Measurements from ENCODE around the gene SH2D3A. TPM values are rescaled to one million over a fixed set of nuclear protein-coding genes. Genes with fewer than 3 reads are reported as not detected.

Gene SH2D3A
- total and polyA plus RNA-seq, 2 of the 8 experiments (the other 6 are each of a cell fraction or from before 2014, with no cell fraction given) = 14.5 to 22.1 TPM

DNA sequence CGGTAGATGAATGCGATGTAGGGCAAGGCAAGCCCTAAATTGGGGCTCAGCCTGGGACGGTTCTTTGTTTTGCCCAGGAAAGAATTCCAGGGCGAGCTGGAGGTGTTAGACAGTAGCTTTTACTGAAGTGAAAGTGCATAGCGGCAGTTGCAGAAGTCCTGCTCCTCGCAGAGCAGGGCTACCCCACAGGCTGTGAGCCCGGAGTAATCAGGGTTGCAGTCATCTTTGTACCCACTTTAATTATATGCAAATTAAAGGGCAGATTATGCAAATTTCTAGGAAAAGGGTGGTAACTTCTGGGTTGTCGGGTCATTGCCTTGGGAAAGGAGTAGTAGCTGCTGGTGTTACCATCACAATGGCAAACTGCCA lies 35.8 kb upstream of the SH2D3A start:
- H2BK12ac ChIP-seq (ENCODE audit: low read depth, low read length) = no peak overlapping the region
- H3K9me3 ChIP-seq (ENCODE audit: insufficient read depth in 2 of 2, low read depth in 1 of 2, low read length in 1 of 2) = peaks cover 3 to 28% of the 10 kb centered on the region in 2 experiments; a peak in 3 of 4 replicates
- no peaks in the 10 kb centered on the region for H3K79me2 ChIP-seq (ENCODE audit: control insufficient read depth in 1 of 2, insufficient read depth in 2 of 2, low read length in 2 of 2)
- 0 out of 2 replicates have a peak overlapping the region, but pooled peaks have one; percentile 13 for H2BK15ac ChIP-seq (ENCODE audit: low read length)
- no peak overlapping the region for H3K9ac ChIP-seq (replicated peaks in 1 of 4; ENCODE audit: extremely low read depth in 1 of 4, low read depth in 3 of 4, low read length in 3 of 4)
- no peak overlapping the region for H3K23ac ChIP-seq (ENCODE audit: insufficient read length)
- POLR2A ChIA-PET (ENCODE audit: partially characterized antibody) = interaction anchor here (0.8 to 1.0 kb wide), 2 partner anchors 15 to 35 kb away, joined by 3 to 4 read pairs; partner anchors contain the start of gene SH2D3A
- H3K4me3 ChIP-seq (ENCODE audit: extremely low read depth in 1 of 4, insufficient read depth in 2 of 4, low read depth in 3 of 4, low read length in 4 of 4) = no peak overlapping the region
- no peak overlapping the region for H2AFZ ChIP-seq (ENCODE audit: low read length)
- no peak overlapping the region for H3K27ac ChIP-seq (ENCODE audit: low read depth, low read length)
- H3K4ac ChIP-seq (replicated peaks; ENCODE audit: insufficient read length, low read depth, low read length) = no peak overlapping the region
- H3K4me2 ChIP-seq (ENCODE audit: insufficient read depth in 1 of 2, low read depth in 2 of 2, low read length in 2 of 2) = no peak overlapping the region
- WGBS, 2 experiments (ENCODE audit: extremely low coverage in 1 of 2, insufficient coverage in 1 of 2, insufficient read length in 1 of 2, insufficient replicate concordance in 2 of 2, low coverage in 1 of 2, low lambda C conversion rate in 2 of 2, missing lambda C conversion rate in 1 of 2) = 88% methylated on average over 8 of the region's 8 CpGs; no CpG with 5 or more reads in 1 of the 2 experiments
- H3K27me3 ChIP-seq (replicated peaks in 1 of 4; ENCODE audit: control insufficient read depth in 3 of 4, extremely low read depth in 1 of 4, insufficient read depth in 3 of 4, low read length in 3 of 4) = no peaks in the 10 kb centered on the region
- H4K91ac ChIP-seq (replicated peaks; ENCODE audit: insufficient read length, low read length) = peak overlapping the region; percentile 11
- H3K18ac ChIP-seq (ENCODE audit: extremely low read depth, low read length) = no peak overlapping the region
- DNase-seq (ENCODE audit: low read depth in 1 of 2, low spot score in 2 of 2) (no peak), FAIRE-seq (no peak)
- H4K20me1 ChIP-seq (replicated peaks in 1 of 2; ENCODE audit: control insufficient read depth in 1 of 2, insufficient read depth in 2 of 2, low read length in 2 of 2) = no peaks in the 10 kb centered on the region
- H3K4me1 ChIP-seq (replicated peaks in 1 of 4; ENCODE audit: control insufficient read depth in 3 of 4, insufficient read depth in 4 of 4, low read length in 3 of 4) = peaks cover 0 to 11% (median 3%) of the 10 kb centered on the region in 4 experiments; a peak in 2 of 7 replicates
- H2BK20ac ChIP-seq (ENCODE audit: low read length) = peak overlapping the region; percentile 18; the same call in 1 of the 2 replicates
- H2BK5ac ChIP-seq (ENCODE audit: low read depth, low read length) = peak overlapping the region; percentile 0; the same call in 1 of the 2 replicates
- peaks cover 3% of the 10 kb centered on the region; the same call in 1 of the 2 replicates for H3K23me2 ChIP-seq (ENCODE audit: low read depth, low read length)
- H2AK5ac ChIP-seq (ENCODE audit: low read depth, low read length) = peak overlapping the region; percentile 75; the same call in 1 of the 2 replicates
- TF ChIP-seq RXRA (IDR thresholded peaks at IDR 0.05; ENCODE audit: insufficient read depth, low read depth, low read length) = no peak
- TF ChIP-seq KDM4A (IDR thresholded peaks at IDR 0.05; ENCODE audit: low read depth, low read length, severe bottlenecking) = no peak
- no peak for TF ChIP-seq TCF12 (IDR thresholded peaks at IDR 0.05; ENCODE audit: low read depth, low read length)
- no peak for TF ChIP-seq EZH2 (IDR thresholded peaks at IDR 0.05; ENCODE audit: low read depth, low read length, severe bottlenecking)
- TF ChIP-seq NRF1 (IDR thresholded peaks at IDR 0.05; ENCODE audit: low read depth, low read length) = no peak
- no peak for TF ChIP-seq KDM5A (IDR thresholded peaks at IDR 0.05; ENCODE audit: low read length)
- TF ChIP-seq CHD1 (IDR thresholded peaks at IDR 0.05; ENCODE audit: low read depth, low read length) = no peak
- H3K14ac ChIP-seq (ENCODE audit: insufficient read length) = no peak overlapping the region
- H4K8ac ChIP-seq (ENCODE audit: extremely low read depth, insufficient read depth, low read length) = no peak overlapping the region
- H2BK120ac ChIP-seq (replicated peaks; ENCODE audit: low read depth, low read length) = no peak overlapping the region
- H3K79me1 ChIP-seq (ENCODE audit: low read depth, low read length) = no peaks in the 10 kb centered on the region
- no peak overlapping the region for H3K56ac ChIP-seq (replicated peaks; ENCODE audit: insufficient read length, low read depth, low read length)
- H4K5ac ChIP-seq (ENCODE audit: insufficient read length, low read depth, low read length) = no peak overlapping the region
- H3K36me3 ChIP-seq (ENCODE audit: control insufficient read depth in 2 of 4, insufficient read depth in 4 of 4, low read length in 3 of 4) = no peaks in the 10 kb centered on the region
- CTCF ChIA-PET (ENCODE audit: partially characterized antibody) = interaction anchor here (1.5 kb wide), 2 partner anchors 30 to 33 kb away, joined by 3 read pairs; no protein-coding TSS in a partner anchor

All from H1 (cell line).